ENCODE results near the gene HDAC7.

The HDAC7 gene

GRCh38 chr12:47819896-47820630 lies at the start of gene HDAC7:
Gene HDAC7, minus strand, starts transcription at chr12:47819903. Its CDS starts 118 bp downstream, at chr12:47819785.
- DNase-seq (ENCODE audit: low spot score) = peak; percentile 82

DNA sequence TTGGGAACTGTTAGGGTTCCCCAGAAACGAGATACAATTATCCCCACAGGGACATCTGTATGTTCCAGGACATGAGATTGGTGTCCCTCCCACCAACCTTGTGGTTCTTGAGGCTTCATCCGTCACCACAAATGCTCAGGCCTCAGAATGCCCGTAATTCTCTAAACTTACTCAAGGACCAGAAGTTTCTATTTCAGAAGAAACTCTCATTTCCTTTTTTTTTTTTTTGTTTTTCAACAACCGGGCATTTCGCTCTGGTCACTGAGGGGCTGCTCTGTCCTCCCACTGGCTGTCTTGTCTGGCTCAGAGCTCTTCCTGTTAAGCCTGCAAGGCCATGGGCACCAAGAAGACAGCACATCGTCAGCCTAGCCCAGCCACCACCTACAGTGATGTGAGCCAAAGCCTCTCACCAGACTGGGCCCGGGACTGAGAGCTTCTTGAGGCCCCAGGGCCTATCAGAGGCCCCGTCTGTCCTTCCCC lies 48.9 kb upstream of the HDAC7 start:
- no peak for DNase-seq (ENCODE audit: low spot score)

DNA sequence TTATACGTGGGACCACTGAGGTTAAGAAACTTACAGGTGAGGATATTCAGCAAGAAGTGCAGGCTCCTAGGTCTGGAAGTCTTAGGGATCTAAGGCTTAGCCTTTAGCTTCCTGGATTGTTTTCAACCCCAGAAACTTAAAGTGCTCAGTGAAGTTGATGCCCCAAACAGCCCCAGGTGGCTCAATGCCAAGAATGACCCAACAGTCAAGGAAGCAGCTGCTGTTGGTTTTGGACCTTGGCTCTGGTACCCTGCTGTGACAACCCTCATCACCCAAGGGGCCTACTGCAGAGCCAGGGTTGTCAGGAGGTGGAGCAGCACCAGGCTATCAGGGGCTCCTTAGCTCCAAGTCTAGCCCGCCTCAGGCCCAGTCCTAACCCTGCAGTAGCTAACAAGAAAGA lies 48.3 kb upstream of the HDAC7 start:
- no peak for DNase-seq (ENCODE audit: low spot score)

DNA sequence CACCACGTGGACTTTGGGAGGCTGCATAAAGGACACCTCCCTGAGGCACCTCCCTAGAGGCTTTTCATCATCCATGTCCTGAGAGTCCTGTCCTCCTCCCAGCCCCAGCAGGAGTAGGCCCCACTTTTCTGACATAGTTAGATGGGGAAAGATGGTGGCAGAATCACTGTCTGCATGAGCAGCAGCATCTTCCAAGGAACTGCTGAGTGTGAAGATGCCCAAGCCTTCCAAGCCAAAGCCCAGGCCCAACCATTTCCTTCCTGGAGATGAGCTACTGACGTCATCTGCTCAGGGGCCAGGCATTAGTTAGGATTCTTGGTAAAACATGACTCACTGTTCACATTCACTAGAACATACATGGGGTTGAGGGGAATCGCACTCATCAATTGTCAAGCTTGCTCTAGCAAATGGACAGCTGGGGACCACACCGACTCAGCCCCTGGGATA lies 47.8 kb upstream of the HDAC7 start:
- DNase-seq (ENCODE audit: low spot score) = no peak

DNA sequence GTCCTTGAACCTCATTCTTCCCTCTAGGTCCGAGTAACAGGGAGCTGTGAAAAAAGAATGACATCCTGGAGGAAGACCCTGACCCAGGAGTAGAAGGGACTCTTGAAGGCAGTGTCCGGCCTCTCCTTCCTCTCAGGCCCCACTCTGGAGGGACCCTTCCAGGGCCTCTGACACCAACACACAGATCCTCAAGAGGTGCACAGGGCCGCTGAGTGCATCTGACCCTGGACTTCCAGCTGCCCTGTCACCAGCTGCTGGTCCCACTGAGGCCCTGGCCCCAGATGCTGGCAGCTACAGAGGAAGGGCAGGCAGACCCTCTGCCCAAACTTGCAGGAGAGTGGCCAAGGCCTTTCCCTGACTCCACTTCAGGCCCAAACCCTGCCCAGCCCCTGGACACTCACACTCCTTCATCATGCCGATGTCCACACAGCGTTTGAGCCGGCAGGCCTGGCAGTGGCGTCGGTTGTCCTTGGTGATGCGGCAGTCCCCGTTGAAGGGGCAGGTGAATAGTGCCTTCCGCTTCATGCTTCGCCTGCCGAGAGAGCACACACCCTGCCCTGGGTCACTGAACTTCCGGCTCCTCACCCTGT lies 45.0 kb upstream of the HDAC7 start:
- DNase-seq (ENCODE audit: low spot score) = no peak

DNA sequence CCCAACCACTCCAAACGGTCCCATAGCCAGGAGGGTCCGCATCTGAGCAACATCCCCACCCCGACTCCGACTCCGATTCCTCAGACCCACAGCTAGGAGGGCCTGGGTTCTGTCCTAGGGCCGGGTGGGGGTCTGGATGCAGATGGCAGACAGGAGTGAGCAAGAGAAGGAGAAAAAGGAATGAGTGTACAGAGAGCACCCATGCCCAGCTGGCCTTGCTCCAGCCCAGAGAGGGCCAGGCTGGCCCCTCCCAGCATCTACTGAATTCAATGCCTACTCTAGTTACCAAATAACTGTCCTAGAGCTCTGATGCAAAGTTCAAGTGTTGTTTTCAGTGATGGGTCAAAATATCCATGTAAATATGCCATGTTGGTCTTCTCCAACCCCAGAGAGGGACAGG lies 44.3 kb upstream of the HDAC7 start:
- DNase-seq (ENCODE audit: low spot score) = no peak

DNA sequence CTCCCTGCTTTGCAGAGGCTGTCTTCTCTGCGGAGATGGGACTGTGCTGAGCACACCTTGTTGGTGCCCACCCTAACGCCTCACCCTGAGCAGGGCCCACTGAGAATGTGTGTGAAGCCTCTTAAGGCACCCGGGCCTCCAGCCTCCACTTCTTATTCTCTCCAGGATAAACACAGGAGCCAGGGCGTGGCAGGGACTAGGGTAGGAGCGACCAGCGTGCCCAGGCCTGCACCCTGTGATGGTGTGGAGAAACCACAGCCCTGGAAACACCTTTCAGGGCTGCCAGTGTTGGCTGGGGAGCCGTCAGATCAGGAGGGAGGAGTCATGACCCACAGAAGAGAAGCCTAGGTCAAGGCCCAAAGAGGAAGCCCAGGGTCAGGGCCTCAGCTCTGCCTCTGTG lies 43.8 kb upstream of the HDAC7 start:
- DNase-seq (ENCODE audit: low spot score) = no peak

- DNase-seq (ENCODE audit: low spot score) = no peak
Observed at GRCh38 chr12:47862881-47863280, 43.2 kb upstream of the HDAC7 start.

GRCh38 chr12:47862167-47862750 lies 42.6 kb upstream of the HDAC7 start:
- DNase-seq (ENCODE audit: low spot score) = no peak

DNA sequence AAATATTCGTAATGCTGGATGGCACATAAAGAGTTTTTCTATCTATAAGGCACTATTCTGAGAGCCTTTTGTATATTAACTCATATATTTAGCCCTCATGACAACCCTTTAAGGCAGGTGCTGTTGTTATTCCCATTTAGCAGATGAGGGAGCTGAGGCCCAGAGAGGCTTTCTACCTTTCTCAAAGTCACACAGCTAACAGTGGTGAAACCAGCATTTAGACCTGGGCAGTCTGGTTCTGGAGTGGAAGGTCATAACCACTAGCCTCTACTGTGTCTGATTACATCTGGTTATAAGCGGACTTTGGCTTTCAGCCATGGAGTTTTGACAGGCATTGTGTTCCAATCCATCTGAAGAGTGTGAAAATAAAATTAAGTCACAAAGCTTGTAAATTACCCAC lies 41.2 kb upstream of the HDAC7 start:
- DNase-seq (ENCODE audit: low spot score) = no peak

DNA sequence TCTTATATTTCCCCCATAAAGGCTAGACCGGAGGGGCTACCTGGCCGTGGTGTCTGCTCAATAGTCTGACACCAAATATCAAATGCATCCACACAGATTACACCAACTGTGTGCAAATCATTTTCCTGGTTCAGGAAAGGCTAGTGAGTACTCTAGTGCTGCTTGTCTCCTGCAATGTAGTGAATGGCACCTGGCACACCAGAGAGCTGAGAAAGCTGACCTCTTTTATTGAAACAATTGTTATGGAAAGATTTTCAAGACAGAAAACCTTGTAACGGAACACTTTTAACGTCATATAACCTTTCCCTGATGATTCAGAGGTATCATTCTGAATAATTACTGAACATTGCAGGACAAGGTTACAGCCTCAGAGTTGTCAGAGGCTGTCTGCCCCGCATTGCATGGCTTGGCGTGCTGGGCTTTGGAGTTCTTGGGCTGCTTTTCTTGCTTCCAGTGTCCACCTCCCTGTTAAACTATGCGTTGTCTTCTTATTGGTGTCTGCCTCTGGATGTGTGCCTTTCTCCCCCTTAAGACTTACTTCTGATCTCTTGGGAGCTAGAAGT lies 40.7 kb upstream of the HDAC7 start:
- no peak for DNase-seq (ENCODE audit: low spot score)

- no peak for DNase-seq (ENCODE audit: low spot score)
Observed at GRCh38 chr12:47858511-47859266, 39.0 kb upstream of the HDAC7 start.

- DNase-seq (ENCODE audit: low spot score) = no peak
Observed at GRCh38 chr12:47856721-47857575, 37.2 kb upstream of the HDAC7 start.

DNA sequence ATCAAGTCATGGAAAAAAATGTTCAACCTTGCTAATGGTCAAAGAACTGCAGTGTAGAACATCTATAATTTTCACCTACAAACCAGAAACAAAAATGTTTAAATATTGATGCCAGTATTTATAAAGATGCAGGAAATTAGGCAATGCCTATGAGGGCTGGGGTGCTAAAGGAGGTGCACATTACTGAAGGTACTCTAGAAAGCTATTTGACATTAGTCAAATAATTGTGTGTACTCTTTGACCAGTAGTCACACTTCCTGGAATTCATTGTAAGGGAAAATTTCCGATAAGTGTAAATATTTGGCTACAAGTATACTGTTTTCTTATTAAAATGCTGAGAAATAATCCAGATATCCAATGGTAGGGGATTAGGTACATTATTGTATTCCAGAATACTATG lies 36.4 kb upstream of the HDAC7 start:
- no peak for DNase-seq (ENCODE audit: low spot score)

DNA sequence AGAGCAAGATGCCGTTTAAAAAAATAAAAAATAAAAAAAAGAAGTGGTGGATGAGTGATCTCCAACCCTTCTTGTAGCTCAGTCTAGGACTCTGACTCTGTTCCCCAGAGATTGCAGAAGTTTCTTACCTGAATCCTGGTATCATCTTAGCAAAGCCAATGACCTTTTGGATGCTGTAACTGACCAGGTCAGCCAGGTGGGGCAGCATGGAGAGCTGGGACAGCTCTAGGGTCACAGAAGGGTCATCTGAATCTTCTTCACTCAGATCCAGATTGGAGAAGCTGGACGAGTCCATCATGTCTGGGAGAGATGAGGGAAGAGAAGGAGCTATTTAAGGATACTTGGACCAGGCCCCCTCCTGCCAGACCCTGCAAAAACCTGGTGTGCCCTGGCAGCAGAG lies 35.8 kb upstream of the HDAC7 start:
- DNase-seq (ENCODE audit: low spot score) = no peak

DNA sequence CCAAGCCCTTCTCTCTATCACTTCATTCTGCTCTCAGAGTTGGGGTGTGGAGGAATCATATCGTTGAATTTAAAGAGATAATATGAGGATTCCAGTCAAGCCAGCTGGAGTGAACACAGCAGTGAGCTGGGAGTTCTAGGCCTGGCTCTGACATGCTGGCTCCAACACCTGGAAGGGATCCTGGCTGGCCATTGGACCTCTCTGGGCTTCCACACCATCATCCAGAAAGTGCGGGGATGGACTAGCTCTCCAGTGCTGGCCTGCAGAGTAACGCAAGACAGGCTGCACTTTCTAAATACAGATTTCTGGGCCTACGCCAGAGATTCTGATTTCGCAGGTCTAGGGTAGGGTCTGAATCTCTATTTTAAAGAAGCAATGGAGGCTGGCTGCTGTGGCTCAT lies 34.8 kb upstream of the HDAC7 start:
- no peak for DNase-seq (ENCODE audit: low spot score)

DNA sequence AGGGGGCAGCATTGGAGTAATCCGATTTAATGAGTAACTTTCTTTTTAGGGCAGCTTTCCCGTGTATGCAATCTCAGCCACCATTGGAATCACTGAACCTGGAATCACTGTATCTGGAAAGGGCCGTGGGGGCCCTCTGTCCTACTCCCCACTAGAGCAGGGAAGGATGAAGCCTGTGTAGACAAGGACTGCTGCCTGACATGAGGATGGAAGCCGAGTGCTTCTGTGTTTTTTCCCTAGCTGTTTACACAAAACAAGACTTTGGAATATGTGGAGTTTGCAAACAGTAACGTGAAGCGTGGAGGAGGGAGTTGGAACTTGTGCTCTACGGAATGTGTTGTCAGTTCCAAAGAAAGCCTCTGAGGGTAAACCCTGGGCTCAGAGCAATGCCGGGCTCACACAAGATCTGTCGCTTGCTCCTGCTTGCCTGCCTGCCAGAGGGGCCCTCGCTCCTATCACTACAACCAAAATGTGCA lies 32.4 kb upstream of the HDAC7 start:
- DNase-seq (ENCODE audit: low spot score) = no peak

DNA sequence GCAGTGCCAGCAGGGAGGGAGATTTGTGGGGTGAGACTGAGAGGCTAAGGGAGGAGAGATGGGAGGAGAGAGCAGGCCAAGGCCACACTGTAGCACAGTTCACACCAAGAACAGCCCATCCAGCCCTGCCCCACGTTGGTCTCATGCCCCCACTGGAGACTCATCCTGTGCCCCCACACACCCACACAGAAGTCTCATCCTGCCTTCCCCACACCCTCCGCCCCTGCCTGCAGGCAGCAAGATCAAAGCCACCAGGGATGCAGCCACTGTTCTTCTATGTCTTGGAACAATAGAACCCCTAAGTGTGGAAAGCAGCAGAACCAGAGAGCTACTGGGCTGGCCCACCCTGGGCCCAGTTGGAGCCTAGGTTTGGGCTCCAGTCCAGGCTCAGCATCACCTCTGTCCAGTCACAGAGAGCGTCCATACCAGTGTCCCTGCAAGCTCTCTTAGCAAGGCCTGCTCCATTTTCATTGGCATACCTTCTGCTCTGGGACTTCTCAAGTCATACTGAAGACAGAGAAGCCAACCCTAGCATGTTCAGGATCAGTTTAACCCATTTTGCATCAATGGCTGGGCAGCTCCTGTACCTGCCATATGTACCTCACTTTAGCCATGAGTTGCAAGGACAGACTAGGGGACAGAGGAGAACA lies 31.7 kb upstream of the HDAC7 start:
- DNase-seq (ENCODE audit: low spot score) = no peak

GRCh38 chr12:47850153-47851084 lies 30.7 kb upstream of the HDAC7 start:
- no peak for DNase-seq (ENCODE audit: low spot score)

DNA sequence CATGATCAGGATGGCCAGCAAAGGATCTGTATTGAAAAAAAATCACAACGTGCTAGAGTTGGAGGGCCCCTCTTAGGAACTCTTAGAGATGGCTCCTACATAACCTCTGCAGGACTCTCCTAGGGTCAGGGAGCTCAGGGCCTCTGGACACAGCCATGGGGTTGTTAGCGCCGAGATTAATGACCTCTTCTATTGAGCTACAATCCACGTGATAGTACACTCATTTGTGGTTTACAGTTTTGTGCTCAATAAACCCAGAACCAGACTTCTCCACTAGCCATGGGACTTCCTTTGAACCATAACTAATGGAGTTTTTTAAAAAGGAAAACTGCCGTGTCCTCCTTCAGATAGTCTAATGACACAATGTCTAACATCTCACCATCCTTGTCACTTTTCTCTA lies 29.6 kb upstream of the HDAC7 start:
- DNase-seq (ENCODE audit: low spot score) = no peak

Data from COLO829 (cell line).